Dermis microvascular lymphatic vessel endothelial cell (primary cell): ENCODE data around the gene BRMS1. TPM values are rescaled to one million over a fixed set of nuclear protein-coding genes. Genes with fewer than 3 reads are reported as not detected.
"Not testable (repeated sequence)": the region's sequence is repeated elsewhere in the genome, so short reads cannot be mapped to it uniquely, and the experiment has no call there.

Experiments
- DNase-seq, 2 donors: peaks; one replicate each; pipeline versions ENCODE4 v3.0.0 to v3.0.0-alpha.2; 2010; ENCODE audit warnings: low read depth in 2 of 2
- total RNA-seq: library from RNA; depleted of rRNA; stranded (reverse); fragments of >200 nt; gene quantifications from 2 replicates; pipeline ENCODE4 v1.2.1, GENCODE V29; 2014

BRMS1 gene
- total RNA-seq, 1 donor from 2014 or later, result 53.1 TPM

DNA sequence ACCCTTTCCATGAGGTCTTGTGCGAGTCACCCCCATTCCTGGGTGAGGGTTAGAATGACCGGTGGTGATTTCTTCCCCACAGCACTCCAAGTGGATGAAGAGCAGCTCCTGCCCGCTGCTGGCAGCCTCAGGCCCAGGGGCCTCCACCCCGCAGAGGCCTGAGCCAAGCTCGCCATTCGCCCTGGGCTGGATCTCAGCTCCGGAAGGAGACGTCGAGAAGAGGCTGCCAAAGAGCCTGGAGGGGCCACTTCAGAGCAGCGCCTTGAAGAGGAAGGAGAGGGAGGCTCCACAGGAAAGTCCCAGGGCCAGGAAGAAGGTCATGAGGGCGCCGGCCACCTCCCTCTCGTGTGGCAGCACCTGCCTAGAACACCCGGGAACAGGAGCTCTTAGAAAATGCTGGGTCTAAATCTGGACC, 18.3 kb upstream of the BRMS1 start:
- DNase-seq, result no peak

DNA sequence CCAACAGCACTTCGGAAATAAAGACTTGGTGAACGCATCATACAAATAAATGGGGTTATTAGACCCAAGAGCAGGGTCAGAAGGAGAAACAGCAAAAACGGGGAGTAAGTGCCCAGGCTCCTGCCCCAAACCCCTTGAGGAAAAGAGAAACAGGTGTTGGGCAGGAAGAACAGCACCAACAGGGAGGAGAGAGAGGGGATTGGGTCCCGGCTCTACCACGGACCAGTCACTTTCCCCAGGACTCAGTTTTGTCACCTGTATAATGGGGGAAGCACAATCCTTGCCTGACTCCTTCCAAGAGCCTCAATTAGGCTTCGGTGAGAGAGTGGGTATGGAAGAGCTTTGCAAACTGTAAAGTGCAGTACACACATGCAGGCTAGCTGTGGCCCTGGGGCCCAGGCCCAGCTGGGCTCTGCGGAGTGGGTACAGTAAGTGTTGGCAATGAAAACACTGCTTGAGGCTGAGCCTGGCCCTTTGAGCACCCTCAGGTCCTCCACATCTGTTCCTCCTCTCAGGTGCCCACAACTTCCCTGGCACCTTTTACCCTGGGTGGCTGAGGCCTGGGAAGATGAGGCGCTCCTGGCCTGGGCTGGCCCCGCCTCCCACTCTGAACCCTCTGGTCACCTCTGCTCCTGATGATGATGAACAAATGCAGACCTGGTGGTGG, 17.7 kb upstream of the BRMS1 start:
- no peak for DNase-seq

DNA sequence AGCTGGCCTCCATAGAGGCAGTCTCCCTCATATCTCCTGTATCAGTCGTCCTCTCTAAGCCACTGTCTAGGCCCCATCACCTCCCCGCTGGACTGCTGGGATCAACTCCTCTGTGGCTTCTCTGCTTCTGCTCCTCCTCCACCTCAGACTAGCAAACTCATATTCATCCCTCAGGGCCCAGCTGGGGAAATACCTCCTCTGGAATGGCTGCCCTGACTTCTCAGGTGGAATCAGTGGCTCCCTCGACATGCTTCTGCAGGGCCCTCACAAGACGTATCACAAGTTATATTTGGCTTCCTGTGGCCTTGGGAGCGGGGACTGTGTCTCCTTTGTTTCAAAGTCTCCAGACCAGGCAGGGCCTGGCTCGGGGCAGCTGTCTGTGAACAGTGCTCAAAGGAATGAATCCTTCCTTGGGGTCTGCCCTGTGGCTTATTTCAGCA, 16.6 kb upstream of the BRMS1 start:
- no peak for DNase-seq

DNA sequence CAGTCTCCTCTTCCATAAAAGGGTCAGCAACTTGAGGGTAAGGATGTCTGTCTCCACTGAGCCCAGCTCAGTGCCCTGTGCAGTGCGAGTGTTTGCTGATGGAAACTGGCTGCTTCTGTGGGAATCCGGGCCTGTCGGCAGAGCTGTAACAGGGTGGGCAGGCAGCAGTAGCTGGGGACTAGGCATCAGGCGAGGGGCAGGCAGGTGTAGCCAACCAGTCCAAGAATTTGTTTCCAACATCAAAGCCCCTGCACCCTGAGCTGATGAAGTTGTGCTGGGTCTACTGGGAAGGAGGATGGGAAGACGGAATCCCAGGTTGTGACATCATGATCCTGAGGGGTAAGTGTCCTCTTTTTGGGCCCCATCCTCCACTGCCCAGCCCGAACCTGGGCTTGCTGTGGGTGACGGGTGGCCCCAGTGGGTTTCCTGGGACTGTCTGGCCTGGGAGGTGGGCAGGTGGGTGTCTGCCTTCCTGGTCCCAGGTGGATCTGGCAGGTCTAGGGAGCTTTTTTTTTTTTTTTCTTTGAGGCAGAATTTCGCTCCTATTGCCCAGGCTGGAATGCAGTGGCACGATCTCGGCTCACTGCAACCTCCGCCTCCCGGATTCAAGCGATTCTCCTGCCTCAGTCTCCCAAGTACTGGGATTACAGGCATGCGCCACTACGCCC, 15.6 kb upstream of the BRMS1 start:
- DNase-seq, result no peak

DNA sequence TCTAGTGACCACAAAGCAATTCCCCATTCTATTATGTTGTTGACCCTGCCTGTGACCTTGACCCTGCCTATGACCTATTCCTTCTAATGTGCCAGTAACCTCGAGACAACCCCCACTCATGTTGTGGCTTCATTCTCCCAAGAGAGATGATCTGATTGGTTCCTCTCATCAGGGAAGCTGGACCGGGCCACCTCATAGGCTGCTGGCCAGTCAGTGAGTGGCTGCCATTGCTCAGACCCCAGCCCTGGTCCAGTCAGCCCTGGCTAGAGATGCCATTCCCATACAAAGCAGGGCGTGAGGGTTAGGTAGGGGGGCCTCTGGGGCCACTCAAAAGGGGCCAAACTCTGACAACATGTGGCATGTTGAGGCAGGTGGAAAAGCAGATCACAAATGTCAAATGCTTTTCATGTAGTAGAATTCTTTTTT, 14.8 kb upstream of the BRMS1 start:
- DNase-seq, result no peak

DNA sequence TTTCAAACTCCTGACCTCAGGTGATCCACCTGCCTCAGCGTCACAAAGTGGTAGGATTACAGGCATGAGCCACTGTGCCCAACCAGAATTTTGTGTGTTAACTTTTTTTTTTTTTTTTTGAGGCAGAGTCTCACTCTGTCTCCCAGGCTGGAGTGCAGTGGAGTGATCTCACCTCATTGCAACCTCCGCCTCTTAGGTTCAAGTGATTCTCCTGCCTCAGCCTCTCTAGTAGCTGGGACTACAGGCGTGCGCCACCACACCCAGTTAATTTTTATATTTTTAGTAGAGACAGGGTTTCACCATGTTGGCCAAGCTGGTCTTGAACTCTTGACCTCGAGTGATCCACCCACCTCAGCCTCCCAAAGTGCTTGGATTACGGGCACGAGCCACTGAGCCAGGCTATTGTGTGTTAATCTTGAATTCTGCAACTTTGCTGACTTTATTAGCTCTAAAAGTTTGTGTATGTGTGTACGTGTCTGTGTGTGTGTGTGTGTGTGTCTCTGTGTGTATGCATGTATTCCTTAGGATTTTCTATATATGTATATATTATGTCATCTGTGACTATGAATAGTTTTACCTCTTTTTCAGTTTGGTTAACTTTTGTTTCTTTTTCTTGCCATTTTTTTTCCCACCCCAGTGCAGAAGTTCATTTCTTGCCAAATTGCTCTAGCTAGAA, 5.8 kb upstream of the BRMS1 start:
- not testable (repeated sequence) for DNase-seq

DNA sequence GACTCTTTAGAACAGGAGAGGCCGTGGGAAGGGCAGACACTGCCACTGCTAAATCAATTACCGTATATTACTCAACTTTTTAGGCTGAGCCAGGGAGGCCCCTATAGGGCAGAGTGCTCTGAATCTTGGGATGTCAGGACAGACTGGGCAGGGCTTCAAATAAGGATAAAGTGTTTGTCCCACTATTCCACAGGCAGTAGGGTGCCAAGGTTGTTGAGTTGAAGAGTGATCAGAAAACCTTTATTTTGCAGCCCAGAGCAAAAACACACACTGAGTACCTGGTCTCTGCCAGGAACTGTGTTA, 4.1 kb upstream of the BRMS1 start:
- DNase-seq, result no peak

DNA sequence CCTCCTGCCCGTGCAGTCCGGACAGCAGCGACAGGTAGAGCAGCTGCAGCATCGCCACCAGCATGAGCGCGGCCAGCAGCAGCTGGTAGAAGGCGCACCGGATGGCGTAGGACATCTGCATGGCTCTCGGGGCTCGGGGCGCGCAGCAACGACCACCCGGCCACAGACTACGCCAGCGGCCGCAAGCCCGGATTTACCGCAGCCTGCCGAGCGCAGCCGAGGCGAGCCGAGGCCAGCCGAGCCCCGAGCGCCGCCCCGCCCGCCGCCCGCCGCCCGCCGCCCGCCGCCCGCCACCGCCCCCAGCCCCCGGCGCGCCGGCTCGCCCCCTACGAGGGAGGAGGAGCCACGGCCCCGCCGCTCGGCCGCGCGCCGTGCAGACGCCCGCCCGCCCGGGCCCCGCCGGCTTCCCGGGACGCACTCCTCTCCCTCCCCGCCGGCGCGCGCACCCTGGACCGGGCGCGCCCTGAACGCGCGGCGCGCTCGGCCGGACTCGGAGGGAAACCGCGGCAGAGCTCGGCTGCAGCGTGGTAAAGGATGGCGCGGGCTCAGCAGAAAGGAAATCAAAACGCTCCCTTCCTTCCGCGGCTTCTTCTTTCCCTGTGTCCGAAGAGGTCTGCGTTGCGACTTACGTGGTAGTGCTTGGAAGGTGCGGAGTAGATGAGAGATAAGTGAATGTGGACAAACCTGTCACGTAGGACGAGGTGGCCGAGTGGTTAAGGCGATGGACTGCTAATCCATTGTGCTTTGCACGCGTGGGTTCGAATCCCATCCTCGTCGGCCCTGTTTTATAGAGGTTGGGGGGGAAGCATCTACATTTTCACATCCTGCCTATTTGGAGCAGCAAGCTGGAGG, 2.7 kb upstream of the BRMS1 start, which contains the start of gene B4GAT1:
Gene B4GAT1 (minus strand): TSS at position 205 of the 852 bp plus-strand sequence. CDS start 84 bp downstream, at position 121.
- DNase-seq, result peak; percentile 91 to 92

DNA sequence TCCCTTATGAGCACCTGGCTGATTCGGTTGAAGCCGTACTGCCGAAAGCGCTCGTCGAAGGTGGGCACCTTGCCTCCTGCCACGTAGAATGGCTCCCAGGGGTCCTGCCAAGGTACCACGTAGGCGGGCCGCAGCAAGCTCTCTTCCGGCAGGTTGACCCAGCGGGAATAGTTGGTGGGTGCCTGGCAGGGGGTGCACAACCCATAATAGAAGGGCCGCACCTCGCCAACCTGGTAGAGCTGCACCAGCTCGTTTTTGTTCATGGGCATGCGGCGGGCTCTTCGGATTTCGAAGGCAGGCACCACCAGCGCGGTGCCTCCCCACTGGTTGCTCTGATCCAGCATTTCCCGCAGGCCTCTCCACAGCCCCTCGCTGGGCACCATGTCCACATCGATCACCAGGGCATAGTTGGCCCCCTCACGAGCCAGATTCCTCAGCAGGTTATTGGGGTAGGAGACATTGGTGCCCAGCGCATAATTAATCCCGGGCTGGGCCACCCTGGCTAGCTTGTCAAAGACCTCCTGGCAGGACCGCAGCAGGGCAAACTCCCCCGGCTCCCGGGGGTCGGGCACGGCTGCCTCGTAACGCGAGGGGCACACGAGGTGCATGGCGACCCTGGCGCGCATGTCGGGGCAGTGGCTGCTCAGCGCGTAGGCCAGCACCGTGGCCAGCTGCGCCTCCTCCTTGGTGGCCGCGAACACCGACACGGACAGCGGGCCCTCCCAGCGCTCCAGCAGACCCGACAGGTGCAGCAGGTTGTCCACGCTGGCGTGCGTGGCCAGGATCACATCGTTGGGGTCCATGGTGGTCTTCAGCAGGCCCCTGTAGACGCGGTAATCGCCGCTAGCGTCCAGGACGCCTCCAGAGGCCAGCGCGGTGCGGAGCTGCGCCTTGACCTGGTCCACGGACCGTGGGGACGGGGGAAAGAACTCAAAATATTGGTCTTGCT, 1.8 kb upstream of the BRMS1 start:
- peak in 1 of 2 donors; percentile 25 for DNase-seq

DNA sequence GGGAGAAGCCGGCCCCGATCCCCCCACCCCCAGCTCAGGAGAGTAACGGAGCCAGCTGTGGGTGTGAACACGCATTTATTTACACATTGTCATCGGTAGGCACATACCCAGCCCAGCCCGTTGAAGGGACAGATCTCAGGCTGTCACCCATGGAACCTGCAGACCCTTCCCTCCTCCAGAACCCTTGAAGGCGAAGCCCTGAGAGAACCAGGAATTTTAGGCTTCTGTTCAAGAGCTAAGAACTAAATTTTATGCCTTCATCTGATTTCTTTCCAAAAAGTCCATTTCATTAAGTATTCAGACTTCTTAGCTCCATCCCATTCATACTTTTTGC, 379 bp upstream of the BRMS1 start:
- no peak for DNase-seq

DNA sequence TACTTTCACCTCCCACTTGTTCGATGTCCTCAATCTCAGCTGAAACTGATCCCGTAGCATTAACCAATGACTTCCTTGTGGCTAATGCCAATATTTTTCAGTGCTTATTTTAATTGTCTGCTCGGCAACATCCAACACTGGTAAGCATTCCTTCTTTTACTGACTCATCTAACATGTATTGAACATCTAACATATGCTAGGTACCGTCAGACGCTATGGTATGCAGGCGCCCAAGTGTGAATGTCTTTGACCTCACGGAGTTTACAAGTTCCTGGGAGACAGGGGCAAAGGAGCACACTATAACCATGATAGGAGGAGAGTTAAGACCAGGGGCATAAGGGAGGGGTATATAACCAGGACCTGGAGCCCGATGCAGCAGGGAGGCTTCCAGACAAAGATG, 1.7 kb downstream of the BRMS1 start:
- no peak for DNase-seq

DNA sequence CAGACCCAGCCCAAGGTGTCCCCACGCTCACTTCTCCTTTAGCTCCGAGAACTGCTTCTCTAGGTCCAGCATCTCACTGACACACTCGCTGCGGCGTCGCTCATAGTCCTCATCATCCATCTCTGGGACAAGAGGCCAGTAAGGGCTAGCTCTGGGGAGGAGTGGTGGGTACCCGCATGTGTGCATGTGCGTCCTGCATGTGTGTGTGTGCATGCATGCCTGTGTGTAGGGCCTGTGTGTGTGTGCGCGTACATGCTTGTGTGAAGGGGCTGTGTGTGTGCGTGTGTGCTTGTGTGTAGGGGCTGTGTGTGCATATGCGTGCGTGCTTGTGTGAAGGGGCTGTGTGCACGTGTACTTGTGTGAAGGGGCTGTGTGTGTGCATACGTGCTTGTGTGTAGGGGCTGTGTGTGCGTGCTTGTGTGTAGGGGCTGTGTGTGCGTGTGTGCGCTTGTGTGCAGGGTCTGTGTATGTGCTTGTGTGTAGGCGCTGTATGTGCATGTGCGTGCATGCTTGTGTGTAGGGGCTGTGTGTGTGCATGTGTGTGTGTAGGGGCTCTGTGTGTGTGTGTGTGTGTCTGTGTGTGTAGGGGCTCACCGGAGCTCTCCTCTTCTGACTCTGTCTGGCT, 3.3 kb downstream of the BRMS1 start:
- no peak for DNase-seq

DNA sequence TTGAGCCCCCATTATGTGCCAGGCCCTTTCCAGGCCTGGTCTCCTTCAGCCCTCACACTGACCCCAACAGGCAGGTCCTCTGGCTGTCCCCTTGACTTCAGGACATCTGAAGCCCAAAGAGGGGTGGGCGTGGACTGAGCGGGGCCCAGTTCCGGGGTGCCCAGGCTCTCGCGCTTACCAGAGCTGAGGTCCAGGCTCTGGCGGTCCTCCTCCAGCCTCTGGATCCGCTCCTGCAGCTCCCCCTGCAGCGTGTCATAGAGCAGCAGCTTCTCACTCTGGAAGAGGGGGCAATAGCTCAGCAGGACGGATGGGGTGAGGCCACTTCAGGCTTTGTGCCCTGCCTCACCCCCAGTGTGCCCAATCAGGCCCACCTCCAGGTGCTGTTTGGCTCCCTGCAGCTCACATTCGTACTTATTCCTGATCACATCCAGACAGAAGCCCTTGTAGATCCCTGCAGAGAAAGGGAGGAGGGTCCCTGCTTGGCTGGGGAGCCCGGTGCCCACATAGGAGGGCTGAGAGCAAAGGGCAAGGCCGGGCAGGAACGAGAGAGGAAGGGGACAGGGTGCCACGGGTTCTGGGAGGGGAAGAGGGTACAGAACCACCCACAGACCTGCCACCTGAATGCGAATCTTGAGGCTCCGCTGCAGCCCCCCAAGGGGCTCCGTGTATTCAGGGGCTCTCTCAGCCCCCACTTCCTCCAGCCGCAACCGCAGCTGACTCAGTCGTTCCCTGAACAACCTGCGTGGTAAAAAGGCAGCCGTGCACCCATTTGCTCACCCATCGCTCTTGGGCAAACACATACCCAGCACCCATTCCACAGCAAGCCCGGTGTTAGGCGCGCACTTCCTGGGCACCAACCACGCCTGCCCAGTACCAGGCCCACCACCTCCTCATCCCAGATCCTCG, 4.1 kb downstream of the BRMS1 start:
- DNase-seq, result no peak

DNA sequence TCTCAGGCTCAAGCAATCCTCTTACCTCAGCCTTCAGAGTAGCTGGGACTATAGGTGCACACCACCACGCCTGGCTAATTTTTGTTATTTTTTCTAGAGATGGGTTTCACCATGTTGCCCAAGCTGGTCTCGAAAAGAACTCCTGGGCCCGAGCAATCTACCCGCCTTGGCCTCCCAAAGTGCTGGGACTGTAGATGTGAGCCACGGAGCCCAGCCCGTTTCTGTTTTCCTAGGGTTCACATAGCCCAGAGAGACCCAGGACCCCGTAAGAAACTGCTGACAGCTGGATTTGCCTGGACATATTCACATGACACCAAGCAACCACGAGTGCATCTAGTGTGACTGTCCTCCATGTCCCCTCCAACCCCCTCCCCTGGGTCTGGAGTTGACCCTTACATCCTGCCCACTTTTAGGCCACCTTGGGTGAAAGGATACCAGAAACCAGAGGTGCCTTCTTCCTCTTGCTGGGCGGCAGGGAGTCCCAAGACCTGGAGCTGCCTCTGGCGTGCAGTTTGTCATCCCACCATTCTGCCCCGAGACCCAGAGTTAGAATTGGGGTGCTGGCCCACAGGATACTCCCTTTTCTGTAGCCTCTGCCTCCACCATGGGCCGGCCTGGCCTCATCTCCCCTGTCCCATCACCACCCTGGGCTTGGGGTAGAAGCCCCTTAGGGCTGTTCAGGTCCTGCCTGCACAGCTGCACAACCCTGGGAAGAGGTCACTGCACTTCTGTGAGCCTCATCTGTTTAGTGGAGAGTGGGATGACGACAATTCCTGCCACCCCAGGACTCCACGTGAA, 5.0 kb downstream of the BRMS1 start:
- DNase-seq, result no peak

DNA sequence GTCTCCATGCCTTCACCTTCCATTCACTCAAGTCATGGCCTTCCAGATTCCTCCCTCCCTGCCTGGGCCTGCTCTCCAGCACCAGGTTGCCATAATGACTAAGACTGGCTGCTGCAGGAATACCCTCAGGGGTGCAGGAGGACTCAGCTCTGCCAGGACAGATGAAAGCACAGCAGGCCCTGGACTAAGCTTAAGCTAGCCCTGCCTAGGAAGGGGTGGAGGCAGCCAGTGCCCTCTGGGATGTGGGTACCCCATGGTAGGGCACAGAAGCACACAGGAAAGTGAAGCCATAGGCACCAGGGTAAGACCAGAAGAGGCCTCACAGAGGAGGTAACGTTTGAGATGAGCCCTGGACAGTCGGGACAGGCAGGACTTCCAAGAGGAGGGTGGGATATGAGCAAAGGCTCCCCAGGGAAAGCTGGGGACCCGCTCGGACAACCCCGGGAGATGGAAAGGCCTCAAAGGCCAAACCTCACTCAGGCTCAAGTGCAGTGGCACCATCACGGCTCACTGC, 5.7 kb downstream of the BRMS1 start:
- DNase-seq, result no peak

DNA sequence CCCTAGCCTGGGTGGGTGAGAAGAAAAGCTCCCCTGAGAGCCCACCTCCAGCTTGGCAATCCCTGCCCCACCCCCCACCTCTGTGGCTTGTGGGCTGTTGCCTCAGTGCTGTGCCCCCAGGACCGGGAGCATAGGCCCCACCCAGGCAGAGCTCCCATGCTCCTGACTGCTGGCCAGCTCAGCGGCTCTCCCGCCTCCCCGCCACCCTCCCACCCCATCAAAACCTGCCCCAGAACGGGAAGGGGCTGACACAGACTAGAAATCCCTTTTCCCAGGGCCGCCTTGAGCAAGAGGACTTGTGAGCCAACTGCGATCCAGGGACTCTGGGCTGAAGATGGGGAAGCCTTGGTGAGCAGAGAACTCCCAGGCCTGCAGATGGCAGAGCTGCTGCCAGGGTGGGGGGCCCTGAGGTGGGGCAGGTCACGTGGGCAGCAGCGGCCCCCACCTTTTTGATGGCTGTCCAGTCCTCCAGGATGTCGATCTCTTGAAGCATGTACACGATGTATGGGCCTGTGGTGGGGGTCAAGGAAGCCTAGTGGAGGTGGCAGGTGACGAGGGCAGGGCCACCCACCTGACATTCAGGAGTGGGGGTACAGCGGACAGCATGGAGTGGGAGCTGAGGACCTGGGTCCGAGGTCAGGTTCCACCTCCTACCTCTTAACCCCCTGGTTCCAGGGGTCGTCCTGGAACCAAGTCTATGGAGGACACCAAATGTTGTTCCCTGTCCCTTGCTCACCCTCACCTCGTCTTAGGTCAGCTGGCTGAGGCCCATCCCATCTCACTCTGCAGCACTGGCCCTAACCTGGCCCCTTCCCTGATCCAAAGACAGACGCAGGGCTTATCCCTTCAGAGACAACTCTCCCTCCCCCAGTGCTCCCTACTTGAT, 6.4 kb downstream of the BRMS1 start:
- DNase-seq, result no peak
